GM12878 (cell line): ENCODE results near the gene NCL.

ENCODE experiments used
- BCL3 ChIP-seq: IDR thresholded peaks from 2 replicates; pipeline ENCODE4 v1.6.1; 2011; ENCODE audit warnings: borderline replicate concordance, low read depth, mild to moderate bottlenecking, moderate library complexity, low read length; ENCODE audit not compliant: insufficient read depth, poor library complexity, severe bottlenecking
- CHD2 ChIP-seq: IDR thresholded peaks from 2 replicates; pipeline ENCODE4 v1.6.1; 2011; ENCODE audit warnings: low read depth, low read length, improper control_type of control experiment, borderline replicate concordance
- CTCF ChIP-seq, 3 experiments: IDR thresholded peaks in 2 of 3; conservative IDR thresholded peaks in 1 of 3; 2 replicates each; pipeline ENCODE4 v1.5.1; 2011; ENCODE audit warnings: low read depth in 3 of 3, low read length in 3 of 3, mild to moderate bottlenecking in 3 of 3, control low read depth in 2 of 3, moderate library complexity in 2 of 3, inconsistent platforms in 1 of 3, mixed read lengths in 1 of 3; ENCODE audit not compliant: control insufficient read depth in 2 of 3, insufficient read depth in 1 of 3; ENCODE audit errors: extremely low read depth in 1 of 3
- POLR2A ChIP-seq: IDR thresholded peaks from 2 replicates; pipeline ENCODE4 v1.6.1; 2011; ENCODE audit warnings: low read depth, mild to moderate bottlenecking, low read length
- RFX5 ChIP-seq: IDR thresholded peaks from 2 replicates; pipeline ENCODE4 v1.6.1; 2011; ENCODE audit warnings: low read depth, low read length, improper control_type of control experiment
- SUPT20H ChIP-seq: IDR thresholded peaks from 2 replicates; pipeline ENCODE4 v1.6.1; 2011; ENCODE audit warnings: low read depth, mild to moderate bottlenecking, low read length, moderate library complexity, borderline replicate concordance; ENCODE audit not compliant: control insufficient read depth
- TBL1XR1 ChIP-seq: IDR thresholded peaks from 2 replicates; pipeline ENCODE4 v1.6.1; 2012; ENCODE audit warnings: low read depth, low read length, improper control_type of control experiment
- USF1 ChIP-seq: IDR thresholded peaks from 2 replicates; pipeline ENCODE4 v1.6.1; 2011; ENCODE audit warnings: borderline replicate concordance, low read depth, mild to moderate bottlenecking, moderate library complexity, mixed read lengths, low read length; ENCODE audit not compliant: insufficient read depth; ENCODE audit errors: extremely low read length
- YY1 ChIP-seq: IDR thresholded peaks from 2 replicates; pipeline ENCODE4 v1.6.1; 2011; ENCODE audit warnings: low read depth, mild to moderate bottlenecking, low read length

- TF ChIP-seq POLR2A (no peak), CTCF (IDR thresholded peaks at IDR 0.05 in 2 of 3, conservative IDR thresholded peaks at IDR 0.05 in 1 of 3; ENCODE audit: control insufficient read depth in 2 of 3, extremely low read depth in 1 of 3, insufficient read depth in 1 of 3, low read depth in 3 of 3, low read length in 3 of 3) (no peak), CHD2 (no peak), BCL3 (no peak), RFX5 (no peak), SUPT20H (no peak), TBL1XR1 (no peak), YY1 (no peak), USF1 (no peak)
Measured at GRCh38 chr2:231415029-231415428, 49.3 kb downstream of the NCL start.
